HUES64 (cell line): ENCODE data around the gene AMD1.
"Not testable (repeated sequence)": the region's sequence is repeated elsewhere in the genome, so short reads cannot be mapped to it uniquely, and the experiment has no call there.

Experiments
- H3K27ac ChIP-seq: 2 replicates; pipeline ENCODE4 v1.7.0; 2013; ENCODE audit warnings: low read depth, low read length, inconsistent platforms
- H3K27me3 ChIP-seq: 2 replicates; pipeline ENCODE4 v1.6.1; 2013; ENCODE audit warnings: mild to moderate bottlenecking, low read length; ENCODE audit not compliant: insufficient read depth
- H3K36me3 ChIP-seq: 2 replicates; pipeline ENCODE4 v1.6.1; 2013; ENCODE audit warnings: mild to moderate bottlenecking, low read length; ENCODE audit not compliant: insufficient read depth
- H3K4me1 ChIP-seq: 2 replicates; pipeline ENCODE4 v1.6.1; 2013; ENCODE audit warnings: mild to moderate bottlenecking, low read length, moderate library complexity; ENCODE audit not compliant: insufficient read depth
- H3K4me3 ChIP-seq: 2 replicates; pipeline ENCODE4 v1.5.1; 2013; ENCODE audit warnings: mild to moderate bottlenecking, low read length, moderate library complexity
- H3K9ac ChIP-seq: 2 replicates; pipeline ENCODE4 v1.6.1; 2013; ENCODE audit warnings: mild to moderate bottlenecking, low read depth, low read length
- H3K9me3 ChIP-seq: 2 replicates; pipeline ENCODE4 v1.6.1; 2013; ENCODE audit warnings: low read depth, low read length; ENCODE audit not compliant: insufficient read depth
- WGBS: fragments of 150-250, 120-280 bp; methylation state at CpG from one replicate; pipeline ENCODE4 v1.1.7; 2013; ENCODE audit warnings: missing lambda C conversion rate; 5-methylcytosine and 5-hydroxymethylcytosine counted together

The AMD1 gene

GRCh38 chr6:110897433-110897832, 22.8 kb downstream of the AMD1 start:
- H3K9me3 ChIP-seq = no peaks in the 10 kb centered on the region
- no peak overlapping the region for H3K4me3 ChIP-seq
- H3K36me3 ChIP-seq = peaks cover 58% of the 10 kb centered on the region
- no peaks in the 10 kb centered on the region for H3K27me3 ChIP-seq
- no peak overlapping the region for H3K27ac ChIP-seq
- 94% methylated on average over 9 of the region's 9 CpGs for WGBS
- H3K4me1 ChIP-seq = no peaks in the 10 kb centered on the region
- no peak overlapping the region for H3K9ac ChIP-seq

- Histone ChIP-seq H3K27ac (no peak overlapping the region), H3K27me3 (no peaks in the 10 kb centered on the region), H3K9ac (no peak overlapping the region), H3K36me3 (peaks cover 51% of the 10 kb centered on the region), H3K4me1 (no peaks in the 10 kb centered on the region), H3K9me3 (no peaks in the 10 kb centered on the region), H3K4me3 (no peak overlapping the region)
- 95% methylated on average over 4 of the region's 5 CpGs for WGBS
Measured at GRCh38 chr6:110898111-110898510, 23.5 kb downstream of the AMD1 start.

GRCh38 chr6:110900028-110900598, 25.5 kb downstream of the AMD1 start:
- Histone ChIP-seq H3K4me3 (no peak overlapping the region), H3K4me1 (no peaks in the 10 kb centered on the region), H3K9ac (no peak overlapping the region), H3K36me3 (peaks cover 31% of the 10 kb centered on the region), H3K27me3 (no peaks in the 10 kb centered on the region), H3K27ac (no peak overlapping the region), H3K9me3 (peaks cover 16% of the 10 kb centered on the region)
- 91% methylated on average over 4 of the region's 5 CpGs for WGBS

GRCh38 chr6:110901601-110902000, 27.0 kb downstream of the AMD1 start:
- not testable (repeated sequence) for H3K4me1 ChIP-seq, H3K27me3 ChIP-seq, H3K9ac ChIP-seq, H3K27ac ChIP-seq, H3K4me3 ChIP-seq
- peaks cover 16% of the 10 kb centered on the region for H3K36me3 ChIP-seq
- peaks cover 19% of the 10 kb centered on the region for H3K9me3 ChIP-seq
- WGBS = 97% methylated on average over 8 of the region's 8 CpGs

GRCh38 chr6:110902091-110902490, 27.5 kb downstream of the AMD1 start:
- 97% methylated on average over 8 of the region's 8 CpGs for WGBS
- Histone ChIP-seq H3K4me3 (no peak overlapping the region), H3K27ac (no peak overlapping the region), H3K36me3 (peaks cover 11% of the 10 kb centered on the region), H3K27me3 (no peaks in the 10 kb centered on the region), H3K4me1 (no peaks in the 10 kb centered on the region), H3K9ac (no peak overlapping the region), H3K9me3 (peaks cover 19% of the 10 kb centered on the region)

GRCh38 chr6:110906273-110906672, 31.7 kb downstream of the AMD1 start:
- H3K9me3 ChIP-seq = peaks cover 19% of the 10 kb centered on the region
- H3K27ac ChIP-seq, H3K9ac ChIP-seq, H3K4me1 ChIP-seq, H3K27me3 ChIP-seq, H3K4me3 ChIP-seq, H3K36me3 ChIP-seq: not testable (repeated sequence)
- WGBS = no CpG with 5 or more reads among the region's 2 CpGs

- H3K27me3 ChIP-seq = no peaks in the 10 kb centered on the region
- H3K9ac ChIP-seq = no peak overlapping the region
- no peak overlapping the region for H3K4me3 ChIP-seq
- no peaks in the 10 kb centered on the region for H3K36me3 ChIP-seq
- no peaks in the 10 kb centered on the region for H3K9me3 ChIP-seq
- 85% methylated on average over 3 of the region's 3 CpGs for WGBS
- no peak overlapping the region for H3K27ac ChIP-seq
- H3K4me1 ChIP-seq = no peaks in the 10 kb centered on the region
Measured at GRCh38 chr6:110930781-110931180, 56.2 kb downstream of the AMD1 start.

GRCh38 chr6:110933912-110934311, 59.3 kb downstream of the AMD1 start:
- Histone ChIP-seq H3K27ac (no peak overlapping the region), H3K4me1 (no peaks in the 10 kb centered on the region), H3K27me3 (no peaks in the 10 kb centered on the region), H3K9ac (no peak overlapping the region), H3K9me3 (no peaks in the 10 kb centered on the region), H3K4me3 (no peak overlapping the region), H3K36me3 (no peaks in the 10 kb centered on the region)
- WGBS = 95% methylated on average over 1 of the region's 2 CpGs

- H3K9me3 ChIP-seq = no peaks in the 10 kb centered on the region
- WGBS = 89% methylated on average over 1 of the region's 1 CpG
- no peak overlapping the region for H3K27ac ChIP-seq
- no peaks in the 10 kb centered on the region for H3K36me3 ChIP-seq
- no peak overlapping the region for H3K4me3 ChIP-seq
- H3K9ac ChIP-seq = no peak overlapping the region
- H3K27me3 ChIP-seq = no peaks in the 10 kb centered on the region
- no peaks in the 10 kb centered on the region for H3K4me1 ChIP-seq
Measured at GRCh38 chr6:110934381-110934898, 59.9 kb downstream of the AMD1 start.

- H3K4me1 ChIP-seq = no peaks in the 10 kb centered on the region
- WGBS = 96% methylated on average over 6 of the region's 6 CpGs
Measured at GRCh38 chr6:110935171-110935570, 60.6 kb downstream of the AMD1 start.

GRCh38 chr6:110938171-110938570, 63.6 kb downstream of the AMD1 start:
- Histone ChIP-seq H3K36me3 (no peaks in the 10 kb centered on the region), H3K27ac (no peak overlapping the region), H3K9me3 (no peaks in the 10 kb centered on the region), H3K27me3 (no peaks in the 10 kb centered on the region), H3K9ac (no peak overlapping the region), H3K4me1 (no peaks in the 10 kb centered on the region), H3K4me3 (no peak overlapping the region)
- 89% methylated on average over 4 of the region's 6 CpGs for WGBS

More at GRCh38 chr6:110935171-110935570, 60.6 kb downstream of the AMD1 start:
- Histone ChIP-seq H3K36me3 (no peaks in the 10 kb centered on the region), H3K4me3 (no peak overlapping the region), H3K27me3 (no peaks in the 10 kb centered on the region), H3K27ac (no peak overlapping the region), H3K9me3 (no peaks in the 10 kb centered on the region), H3K9ac (no peak overlapping the region)
